HepG2 (cell line): Measurements from ENCODE around the gene PCGF2. TPM values are rescaled to one million over a fixed set of nuclear protein-coding genes. Genes with fewer than 3 reads are reported as not detected.
A peak's percentile ranks its signal among the peaks of the same experiment; 100 is the strongest.

Experiments
- ARID4A ChIP-seq: sonication (generic); formaldehyde crosslinking; IDR thresholded peaks from 2 replicates; pipeline ENCODE4 v1.5.0; 2020; ENCODE audit warnings: mild to moderate bottlenecking, missing genetic modification reagents, borderline replicate concordance
- MLX ChIP-seq: IDR thresholded peaks from 2 replicates; pipeline ENCODE4 v1.6.1; 2016
- ZNF34 ChIP-seq: sonication (generic); formaldehyde crosslinking; IDR thresholded peaks from 2 replicates; pipeline ENCODE4 v1.4.0; 2020; ENCODE audit warnings: mild to moderate bottlenecking, missing genetic modification reagents, borderline replicate concordance
- ZNF430 ChIP-seq: sonication (generic); formaldehyde crosslinking; IDR thresholded peaks from 2 replicates; pipeline ENCODE4 v1.9.0; 2021; ENCODE audit warnings: mild to moderate bottlenecking, missing genetic modification reagents
- ZNF484 ChIP-seq: sonication (generic); formaldehyde crosslinking; IDR thresholded peaks from 2 replicates; pipeline ENCODE4 v1.5.1; 2020; ENCODE audit warnings: mild to moderate bottlenecking, low read depth, missing genetic modification reagents, borderline replicate concordance
- ZNF574 ChIP-seq: sonication (generic); formaldehyde crosslinking; IDR thresholded peaks from 2 replicates; pipeline ENCODE4 v1.4.0; 2020; ENCODE audit warnings: missing genetic modification reagents
- ZNF619 ChIP-seq: sonication (generic); formaldehyde crosslinking; IDR thresholded peaks from 2 replicates; pipeline ENCODE4 v1.4.0; 2020; ENCODE audit warnings: mild to moderate bottlenecking, missing genetic modification reagents
- ZNF777 ChIP-seq: sonication (generic); formaldehyde crosslinking; IDR thresholded peaks from 2 replicates; pipeline ENCODE4 v1.4.0; 2020; ENCODE audit warnings: missing genetic modification reagents
- ZNF780A ChIP-seq: sonication (generic); formaldehyde crosslinking; IDR thresholded peaks from 2 replicates; pipeline ENCODE4 v1.8.0; 2022; ENCODE audit warnings: mild to moderate bottlenecking, missing genetic modification reagents, moderate library complexity
- polyA plus RNA-seq, 8 experiments: library from polyadenylated mRNA; depleted of rRNA in 3 of 8; stranded (reverse) in 7 of 8; unstranded in 1 of 8; fragments of >200 nt; fragmentation: Illumina TruSeq in 4 of 8; extraction: Trizol in 4 of 8; gene quantifications; 2 replicates each; pipeline versions ENCODE4 v1.2.1 to v1.2.3, GENCODE V29; 2011 to 2016; ENCODE audit warnings: low read depth in 4 of 8, missing spikeins in 1 of 8, mixed read lengths in 1 of 8; ENCODE audit not compliant: insufficient read depth in 1 of 8
- total RNA-seq, 5 experiments: library from RNA; depleted of rRNA; stranded (reverse); fragments of >200 nt; fragmentation: Illumina TruSeq; extraction: Trizol; gene quantifications; 2 replicates each; pipeline ENCODE4 v1.2.3, GENCODE V29; 2016; ENCODE audit warnings: low read depth in 1 of 5
- TF ChIP-seq, protein P1 (sequence below): sonication (generic); formaldehyde crosslinking; IDR thresholded peaks from 2 replicates; pipeline ENCODE4 v1.5.1; 2020; ENCODE audit warnings: missing genetic modification reagents, mild to moderate bottlenecking, borderline replicate concordance
- TF ChIP-seq, protein P2 (sequence below): IDR thresholded peaks from 2 replicates; pipeline ENCODE4 v1.6.1; 2016; ENCODE audit warnings: low read depth, missing genetic modification reagents, missing compliant biosample characterization

PCGF2 gene
- total and polyA plus RNA-seq, 2 of the 13 experiments (the other 11 are each of a cell fraction or from before 2014, with no cell fraction given) = 11.6 to 29.4 TPM

DNA sequence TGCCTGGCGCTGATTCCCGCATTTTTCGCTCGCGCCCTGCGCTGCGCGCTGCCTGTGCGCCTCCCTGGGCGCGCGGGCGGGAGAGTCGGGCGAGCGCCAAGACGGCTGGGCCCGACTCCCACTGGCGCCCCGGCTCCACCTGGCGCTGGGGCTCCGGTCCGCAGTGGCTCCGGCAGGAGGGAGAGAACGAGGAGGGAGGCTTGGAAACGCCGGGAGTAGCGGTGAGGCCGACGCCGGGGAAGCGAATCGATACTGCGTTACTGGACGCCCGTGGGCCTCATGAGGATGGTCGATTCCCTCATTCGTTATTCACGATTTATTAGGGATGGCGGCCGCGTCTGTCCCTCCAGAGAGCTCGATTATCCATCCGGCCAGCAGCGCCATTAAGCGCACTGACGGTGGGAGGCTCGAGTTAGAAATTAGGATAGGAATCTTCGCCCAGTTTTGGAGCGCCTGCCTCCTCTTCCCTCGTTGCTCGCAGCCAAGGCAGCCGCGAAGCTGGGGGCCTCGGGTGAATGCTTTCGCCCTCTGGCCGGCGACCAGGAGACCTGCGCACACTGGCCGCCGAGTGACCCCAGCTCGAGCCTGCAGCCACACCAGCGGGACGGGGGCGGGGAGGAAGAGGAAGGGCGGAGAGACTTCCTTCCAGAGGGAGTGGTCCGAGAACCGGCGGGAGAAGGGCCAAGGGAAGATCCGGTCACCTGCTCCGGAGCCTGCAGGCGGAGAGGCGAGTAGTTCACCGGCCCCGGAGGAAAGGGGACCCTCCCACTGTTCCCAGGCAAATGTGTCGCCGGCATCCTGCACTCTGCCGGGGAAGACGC, 1.3 kb upstream of the PCGF2 start (continued):
- TF ChIP-seq, protein P1, sequence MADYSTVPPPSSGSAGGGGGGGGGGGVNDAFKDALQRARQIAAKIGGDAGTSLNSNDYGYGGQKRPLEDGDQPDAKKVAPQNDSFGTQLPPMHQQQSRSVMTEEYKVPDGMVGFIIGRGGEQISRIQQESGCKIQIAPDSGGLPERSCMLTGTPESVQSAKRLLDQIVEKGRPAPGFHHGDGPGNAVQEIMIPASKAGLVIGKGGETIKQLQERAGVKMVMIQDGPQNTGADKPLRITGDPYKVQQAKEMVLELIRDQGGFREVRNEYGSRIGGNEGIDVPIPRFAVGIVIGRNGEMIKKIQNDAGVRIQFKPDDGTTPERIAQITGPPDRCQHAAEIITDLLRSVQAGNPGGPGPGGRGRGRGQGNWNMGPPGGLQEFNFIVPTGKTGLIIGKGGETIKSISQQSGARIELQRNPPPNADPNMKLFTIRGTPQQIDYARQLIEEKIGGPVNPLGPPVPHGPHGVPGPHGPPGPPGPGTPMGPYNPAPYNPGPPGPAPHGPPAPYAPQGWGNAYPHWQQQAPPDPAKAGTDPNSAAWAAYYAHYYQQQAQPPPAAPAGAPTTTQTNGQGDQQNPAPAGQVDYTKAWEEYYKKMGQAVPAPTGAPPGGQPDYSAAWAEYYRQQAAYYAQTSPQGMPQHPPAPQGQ (CRISPR knock-in tag) = 0 out of 2 replicates have a peak, but pooled peaks have one; percentile 34
- TF ChIP-seq ZNF484 (no peak), MLX (CRISPR knock-in tag) (0 out of 2 replicates have a peak, but pooled peaks have one; percentile 55), ZNF34 (CRISPR knock-in tag) (peak; percentile 72; the same call in 1 of the 2 replicates), ZNF780A (CRISPR knock-in tag) (0 out of 2 replicates have a peak, but pooled peaks have one; percentile 38), ZNF430 (CRISPR knock-in tag) (peak; percentile 41; the same call in 1 of the 2 replicates), ARID4A (CRISPR knock-in tag) (peak; percentile 89), ZNF574 (CRISPR knock-in tag) (peak; percentile 95), ZNF619 (no peak), ZNF777 (CRISPR knock-in tag) (peak; percentile 7; the same call in 1 of the 2 replicates)
- TF ChIP-seq, protein P2, sequence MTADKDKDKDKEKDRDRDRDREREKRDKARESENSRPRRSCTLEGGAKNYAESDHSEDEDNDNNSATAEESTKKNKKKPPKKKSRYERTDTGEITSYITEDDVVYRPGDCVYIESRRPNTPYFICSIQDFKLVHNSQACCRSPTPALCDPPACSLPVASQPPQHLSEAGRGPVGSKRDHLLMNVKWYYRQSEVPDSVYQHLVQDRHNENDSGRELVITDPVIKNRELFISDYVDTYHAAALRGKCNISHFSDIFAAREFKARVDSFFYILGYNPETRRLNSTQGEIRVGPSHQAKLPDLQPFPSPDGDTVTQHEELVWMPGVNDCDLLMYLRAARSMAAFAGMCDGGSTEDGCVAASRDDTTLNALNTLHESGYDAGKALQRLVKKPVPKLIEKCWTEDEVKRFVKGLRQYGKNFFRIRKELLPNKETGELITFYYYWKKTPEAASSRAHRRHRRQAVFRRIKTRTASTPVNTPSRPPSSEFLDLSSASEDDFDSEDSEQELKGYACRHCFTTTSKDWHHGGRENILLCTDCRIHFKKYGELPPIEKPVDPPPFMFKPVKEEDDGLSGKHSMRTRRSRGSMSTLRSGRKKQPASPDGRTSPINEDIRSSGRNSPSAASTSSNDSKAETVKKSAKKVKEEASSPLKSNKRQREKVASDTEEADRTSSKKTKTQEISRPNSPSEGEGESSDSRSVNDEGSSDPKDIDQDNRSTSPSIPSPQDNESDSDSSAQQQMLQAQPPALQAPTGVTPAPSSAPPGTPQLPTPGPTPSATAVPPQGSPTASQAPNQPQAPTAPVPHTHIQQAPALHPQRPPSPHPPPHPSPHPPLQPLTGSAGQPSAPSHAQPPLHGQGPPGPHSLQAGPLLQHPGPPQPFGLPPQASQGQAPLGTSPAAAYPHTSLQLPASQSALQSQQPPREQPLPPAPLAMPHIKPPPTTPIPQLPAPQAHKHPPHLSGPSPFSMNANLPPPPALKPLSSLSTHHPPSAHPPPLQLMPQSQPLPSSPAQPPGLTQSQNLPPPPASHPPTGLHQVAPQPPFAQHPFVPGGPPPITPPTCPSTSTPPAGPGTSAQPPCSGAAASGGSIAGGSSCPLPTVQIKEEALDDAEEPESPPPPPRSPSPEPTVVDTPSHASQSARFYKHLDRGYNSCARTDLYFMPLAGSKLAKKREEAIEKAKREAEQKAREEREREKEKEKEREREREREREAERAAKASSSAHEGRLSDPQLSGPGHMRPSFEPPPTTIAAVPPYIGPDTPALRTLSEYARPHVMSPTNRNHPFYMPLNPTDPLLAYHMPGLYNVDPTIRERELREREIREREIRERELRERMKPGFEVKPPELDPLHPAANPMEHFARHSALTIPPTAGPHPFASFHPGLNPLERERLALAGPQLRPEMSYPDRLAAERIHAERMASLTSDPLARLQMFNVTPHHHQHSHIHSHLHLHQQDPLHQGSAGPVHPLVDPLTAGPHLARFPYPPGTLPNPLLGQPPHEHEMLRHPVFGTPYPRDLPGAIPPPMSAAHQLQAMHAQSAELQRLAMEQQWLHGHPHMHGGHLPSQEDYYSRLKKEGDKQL = no peak
